ENCODE data around the gene F2R.

- TF ChIP-seq PATZ1 (CRISPR knock-in tag; IDR thresholded peaks at IDR 0.05; ENCODE audit: borderline replicate concordance), result no peak
- no peak for TF ChIP-seq ZC3H10 (CRISPR knock-in tag; IDR thresholded peaks at IDR 0.05)
- TF ChIP-seq ZFP3 (CRISPR knock-in tag; IDR thresholded peaks at IDR 0.05), result no peak
- TF ChIP-seq GLIS3 (CRISPR knock-in tag; IDR thresholded peaks at IDR 0.05), result no peak
- no peak for TF ChIP-seq ZFP30 (CRISPR knock-in tag; IDR thresholded peaks at IDR 0.05)
- no peak for TF ChIP-seq ZNF565 (CRISPR knock-in tag; conservative IDR thresholded peaks at IDR 0.05; ENCODE audit: low read depth)
- TF ChIP-seq CREB5 (CRISPR knock-in tag; IDR thresholded peaks at IDR 0.05; ENCODE audit: low read depth), result no peak
- no peak for TF ChIP-seq ZNF8 (CRISPR knock-in tag; IDR thresholded peaks at IDR 0.05)
- no peak for TF ChIP-seq RARB (CRISPR knock-in tag; IDR thresholded peaks at IDR 0.05)
- no peak for TF ChIP-seq SNAI2 (CRISPR knock-in tag; IDR thresholded peaks at IDR 0.05)
- TF ChIP-seq TCF4 (CRISPR knock-in tag; IDR thresholded peaks at IDR 0.05; ENCODE audit: borderline replicate concordance), result no peak
- no peak for TF ChIP-seq POU6F1 (CRISPR knock-in tag; IDR thresholded peaks at IDR 0.05; ENCODE audit: borderline replicate concordance, low read depth)
- TF ChIP-seq ARNTL (CRISPR knock-in tag; IDR thresholded peaks at IDR 0.05; ENCODE audit: borderline replicate concordance, low read depth), result no peak
- TF ChIP-seq TOX (CRISPR knock-in tag; IDR thresholded peaks at IDR 0.05; ENCODE audit: borderline replicate concordance), result no peak
Observed at GRCh38 chr5:76729373-76730290, 13.7 kb downstream of the F2R start.

Measured in SK-N-SH treated with all-trans-retinoic acid at 6 μM for 48 hours (cell line).